Uterus (tissue), 2 donors: ENCODE results near the gene TMEM14A.

Source experiments
- POLR2A ChIP-seq, 2 donors: fragments of 450-650 bp; IDR thresholded peaks; one replicate each; pipeline ENCODE4 v1.6.1; 2016; ENCODE audit warnings: antibody characterized with exemption in 2 of 2, mild to moderate bottlenecking in 1 of 2, moderate library complexity in 1 of 2
- TF ChIP-seq, protein P1 (sequence below), 4 experiments: fragments of 200-600 bp in 2 of 4; fragments of 450-650 bp in 2 of 4; sonication (generic) in 2 of 4; IDR thresholded peaks; one replicate each; pipeline ENCODE4 v1.5.1; 2016 to 2019; ENCODE audit warnings: antibody characterized with exemption in 4 of 4, mild to moderate bottlenecking in 2 of 4, moderate library complexity in 1 of 4

DNA sequence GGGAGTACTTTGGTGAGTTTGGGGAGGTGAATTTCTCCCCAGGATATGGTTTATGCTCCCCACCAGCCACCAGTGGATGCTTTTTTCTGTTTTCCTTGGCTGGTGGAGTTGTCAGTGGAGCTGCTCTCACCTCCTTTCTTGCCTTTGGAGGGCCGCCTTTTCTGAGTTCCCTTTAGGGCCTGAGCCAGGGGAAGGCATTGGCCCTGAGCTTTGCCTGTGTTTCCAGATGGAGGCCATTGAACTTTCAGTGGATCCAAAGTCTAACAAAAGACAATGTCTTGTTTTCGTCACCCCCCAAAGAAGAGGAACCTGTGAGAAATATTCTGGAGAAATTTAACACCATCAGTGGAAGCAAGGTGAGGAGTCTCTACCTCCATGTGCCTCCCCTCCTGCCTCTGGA lies 4.4 kb upstream of the TMEM14A start:
- TF ChIP-seq POLR2A (IDR thresholded peaks at IDR 0.05): no peak
- TF ChIP-seq, protein P1, sequence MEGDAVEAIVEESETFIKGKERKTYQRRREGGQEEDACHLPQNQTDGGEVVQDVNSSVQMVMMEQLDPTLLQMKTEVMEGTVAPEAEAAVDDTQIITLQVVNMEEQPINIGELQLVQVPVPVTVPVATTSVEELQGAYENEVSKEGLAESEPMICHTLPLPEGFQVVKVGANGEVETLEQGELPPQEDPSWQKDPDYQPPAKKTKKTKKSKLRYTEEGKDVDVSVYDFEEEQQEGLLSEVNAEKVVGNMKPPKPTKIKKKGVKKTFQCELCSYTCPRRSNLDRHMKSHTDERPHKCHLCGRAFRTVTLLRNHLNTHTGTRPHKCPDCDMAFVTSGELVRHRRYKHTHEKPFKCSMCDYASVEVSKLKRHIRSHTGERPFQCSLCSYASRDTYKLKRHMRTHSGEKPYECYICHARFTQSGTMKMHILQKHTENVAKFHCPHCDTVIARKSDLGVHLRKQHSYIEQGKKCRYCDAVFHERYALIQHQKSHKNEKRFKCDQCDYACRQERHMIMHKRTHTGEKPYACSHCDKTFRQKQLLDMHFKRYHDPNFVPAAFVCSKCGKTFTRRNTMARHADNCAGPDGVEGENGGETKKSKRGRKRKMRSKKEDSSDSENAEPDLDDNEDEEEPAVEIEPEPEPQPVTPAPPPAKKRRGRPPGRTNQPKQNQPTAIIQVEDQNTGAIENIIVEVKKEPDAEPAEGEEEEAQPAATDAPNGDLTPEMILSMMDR (IDR thresholded peaks at IDR 0.05): no peak
